GM06990 (cell line): ENCODE data around the gene GSK3B.

Source experiments
- DNase-seq: peaks from one replicate; pipeline ENCODE4 v3.0.0-alpha.2; 2011; ENCODE audit not compliant: insufficient read length; ENCODE audit errors: extremely low read depth
- H3K27me3 ChIP-seq: replicated peaks from 2 replicates; pipeline ENCODE4 v1.6.0; 2011; ENCODE audit warnings: low read length; ENCODE audit not compliant: control insufficient read depth, insufficient read depth
- H3K36me3 ChIP-seq: 2 replicates; pipeline ENCODE4 v1.5.1; 2011; ENCODE audit warnings: low read length; ENCODE audit not compliant: control insufficient read depth, insufficient read depth
- H3K4me3 ChIP-seq: replicated peaks from 2 replicates; pipeline ENCODE4 v1.5.1; 2011; ENCODE audit warnings: low read depth, mild to moderate bottlenecking, control low read depth, low read length
- TF ChIP-seq, protein P1 (sequence below): IDR thresholded peaks from 2 replicates; pipeline ENCODE4 v1.5.1; 2011; ENCODE audit warnings: low read length, control low read depth, mild to moderate bottlenecking, inconsistent platforms; ENCODE audit not compliant: insufficient read depth, poor library complexity, severe bottlenecking

GSK3B gene

GRCh38 chr3:120095979-120096426 is 1.8 kb upstream of the GSK3B start:
- Histone ChIP-seq H3K27me3 (no peaks in the 10 kb centered on the region), H3K36me3 (no peaks in the 10 kb centered on the region), H3K4me3 (peak overlapping the region; percentile 76)
- DNase-seq, result no peak
- TF ChIP-seq, protein P1, sequence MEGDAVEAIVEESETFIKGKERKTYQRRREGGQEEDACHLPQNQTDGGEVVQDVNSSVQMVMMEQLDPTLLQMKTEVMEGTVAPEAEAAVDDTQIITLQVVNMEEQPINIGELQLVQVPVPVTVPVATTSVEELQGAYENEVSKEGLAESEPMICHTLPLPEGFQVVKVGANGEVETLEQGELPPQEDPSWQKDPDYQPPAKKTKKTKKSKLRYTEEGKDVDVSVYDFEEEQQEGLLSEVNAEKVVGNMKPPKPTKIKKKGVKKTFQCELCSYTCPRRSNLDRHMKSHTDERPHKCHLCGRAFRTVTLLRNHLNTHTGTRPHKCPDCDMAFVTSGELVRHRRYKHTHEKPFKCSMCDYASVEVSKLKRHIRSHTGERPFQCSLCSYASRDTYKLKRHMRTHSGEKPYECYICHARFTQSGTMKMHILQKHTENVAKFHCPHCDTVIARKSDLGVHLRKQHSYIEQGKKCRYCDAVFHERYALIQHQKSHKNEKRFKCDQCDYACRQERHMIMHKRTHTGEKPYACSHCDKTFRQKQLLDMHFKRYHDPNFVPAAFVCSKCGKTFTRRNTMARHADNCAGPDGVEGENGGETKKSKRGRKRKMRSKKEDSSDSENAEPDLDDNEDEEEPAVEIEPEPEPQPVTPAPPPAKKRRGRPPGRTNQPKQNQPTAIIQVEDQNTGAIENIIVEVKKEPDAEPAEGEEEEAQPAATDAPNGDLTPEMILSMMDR, result no peak

DNA sequence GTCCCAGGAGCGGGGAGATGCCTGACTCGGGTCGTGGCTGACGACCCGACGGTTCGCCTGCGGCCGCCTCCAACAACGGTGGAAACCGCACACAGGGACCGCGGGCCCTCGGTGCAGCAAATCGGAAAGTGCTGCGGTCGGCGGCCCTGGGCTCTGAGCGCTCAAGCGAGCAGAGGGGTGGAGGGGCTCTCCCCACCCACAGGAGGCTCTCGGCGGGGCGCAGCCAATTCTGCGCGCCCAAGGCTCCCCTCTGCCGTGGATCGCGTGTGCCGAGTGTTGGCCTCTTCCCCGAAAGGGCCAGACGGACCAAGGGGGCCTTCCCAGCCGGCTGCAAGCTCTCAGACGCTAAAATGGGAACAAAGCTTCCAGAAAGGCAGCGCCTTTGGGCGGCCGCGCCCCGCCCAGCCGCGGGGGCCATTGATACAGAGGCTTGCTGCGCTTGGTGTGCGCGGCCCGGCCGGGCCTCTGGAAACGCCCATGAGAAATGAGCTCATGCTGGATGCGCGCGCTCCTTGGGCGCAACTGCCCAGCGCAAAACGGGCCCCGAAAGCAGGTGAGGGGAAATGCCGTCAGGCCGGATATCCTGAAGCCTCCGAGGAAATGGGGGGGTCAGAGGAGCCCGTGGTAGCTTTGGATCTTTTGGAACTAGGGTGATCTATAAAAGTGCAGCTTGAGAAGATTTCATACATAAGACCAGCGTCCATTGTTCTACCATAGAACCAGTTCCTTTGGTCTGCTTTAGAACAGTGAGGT is 1.2 kb upstream of the GSK3B start:
- peak; percentile 96 for DNase-seq
- Histone ChIP-seq H3K4me3 (peak overlapping the region; percentile 76), H3K27me3 (no peaks in the 10 kb centered on the region), H3K36me3 (no peaks in the 10 kb centered on the region)
- TF ChIP-seq, protein P1, result no peak

DNA sequence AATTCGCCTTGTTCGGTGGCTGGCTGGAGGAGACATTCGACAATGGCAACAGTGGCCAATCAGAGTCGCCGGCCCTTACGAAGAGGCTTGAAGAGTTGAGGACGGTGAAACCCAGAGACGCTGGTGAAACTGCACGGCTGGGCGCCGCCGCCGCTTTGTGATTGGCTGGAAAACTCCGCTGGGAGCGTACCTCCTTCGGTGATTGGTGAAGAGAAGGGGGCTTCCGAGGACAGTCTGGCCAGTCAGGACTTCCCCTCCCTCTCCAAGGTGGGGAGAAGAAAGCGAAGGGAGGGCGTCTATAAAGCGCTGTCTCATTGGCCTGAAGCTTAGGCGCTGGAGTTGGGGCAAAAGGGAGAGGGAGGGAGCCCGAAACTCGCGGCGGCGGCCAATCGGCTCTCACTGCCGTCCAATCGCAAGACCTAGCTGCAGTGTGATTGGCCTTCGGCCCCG is 554 bp upstream of the GSK3B start:
- TF ChIP-seq, protein P1, result no peak

GRCh38 chr3:120093119-120093910 is 932 bp downstream of the GSK3B start:
- no peaks in the 10 kb centered on the region for H3K36me3 ChIP-seq
- no peak for DNase-seq
- peak overlapping the region; percentile 91 for H3K4me3 ChIP-seq
- no peaks in the 10 kb centered on the region for H3K27me3 ChIP-seq
- TF ChIP-seq, protein P1, result no peak

More for the DNA sequence above, 554 bp upstream of the GSK3B start:
- peak; percentile 99 for DNase-seq
- Histone ChIP-seq H3K36me3 (no peaks in the 10 kb centered on the region), H3K4me3 (peak overlapping the region; percentile 76), H3K27me3 (no peaks in the 10 kb centered on the region)

DNA sequence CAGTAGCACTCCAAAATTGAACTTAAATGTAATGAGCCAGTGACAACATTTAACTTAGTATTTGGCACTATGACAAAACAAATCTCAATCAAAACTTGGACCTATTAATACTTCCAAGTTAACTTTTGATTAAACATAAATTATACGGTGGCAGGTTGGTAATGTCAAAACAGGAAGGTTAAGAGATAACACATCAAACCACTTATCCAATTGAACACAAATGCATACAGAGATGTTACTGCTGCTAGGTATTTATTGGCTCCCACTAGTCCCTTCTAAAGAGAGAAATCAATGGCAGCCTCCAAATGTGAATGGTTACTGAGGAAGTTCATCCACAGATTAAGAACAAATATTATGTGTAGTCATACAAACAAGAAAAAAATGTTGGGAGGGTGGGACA is 1.8 kb downstream of the GSK3B start:
- H3K36me3 ChIP-seq, result no peaks in the 10 kb centered on the region
- no peaks in the 10 kb centered on the region for H3K27me3 ChIP-seq
- TF ChIP-seq, protein P1, result no peak
- no peak for DNase-seq
- H3K4me3 ChIP-seq, result peak overlapping the region; percentile 91
